Stimulated activated CD4-positive, alpha-beta T cell treated with anti-CD3 and anti-CD28 coated beads, TNF-alpha, amount 100 ng/mL, for 4 hours (primary cell): ENCODE data around the gene CYP4F3.
"Not testable (repeated sequence)": the region's sequence is repeated elsewhere in the genome, so short reads cannot be mapped to it uniquely, and the experiment has no call there.

Source experiments
- DNase-seq, 3 experiments: peaks; one replicate each; pipeline ENCODE4 v3.0.0-alpha.2; 2020; ENCODE audit warnings: low read depth in 3 of 3

CYP4F3 gene

GRCh38 chr19:15631817-15632216 lies 8.9 kb upstream of the CYP4F3 start:
- DNase-seq = no peak

- DNase-seq = no peak
Measured at GRCh38 chr19:15633082-15633835, 7.4 kb upstream of the CYP4F3 start.

GRCh38 chr19:15634105-15634504 lies 6.6 kb upstream of the CYP4F3 start:
- DNase-seq = no peak

- DNase-seq = no peak
Measured at GRCh38 chr19:15635016-15635805, 5.5 kb upstream of the CYP4F3 start.

GRCh38 chr19:15636026-15636425 lies 4.7 kb upstream of the CYP4F3 start:
- DNase-seq = no peak

- DNase-seq = no peak
Measured at GRCh38 chr19:15639596-15639995, 1.1 kb upstream of the CYP4F3 start.

GRCh38 chr19:15640904-15641597 lies 354 bp downstream of the CYP4F3 start:
- no peak for DNase-seq

GRCh38 chr19:15641901-15642491 lies 1.3 kb downstream of the CYP4F3 start:
- DNase-seq = no peak

GRCh38 chr19:15642807-15643206 lies 2.1 kb downstream of the CYP4F3 start:
- no peak for DNase-seq

- no peak for DNase-seq
Measured at GRCh38 chr19:15643387-15643786, 2.7 kb downstream of the CYP4F3 start.

GRCh38 chr19:15644066-15644741 lies 3.5 kb downstream of the CYP4F3 start:
- DNase-seq = no peak

GRCh38 chr19:15644816-15645215 lies 4.1 kb downstream of the CYP4F3 start:
- no peak for DNase-seq

GRCh38 chr19:15649526-15649925 lies 8.8 kb downstream of the CYP4F3 start:
- no peak for DNase-seq

GRCh38 chr19:15650123-15650522 lies 9.4 kb downstream of the CYP4F3 start:
- not testable (repeated sequence) for DNase-seq

GRCh38 chr19:15651791-15652190 lies 11.1 kb downstream of the CYP4F3 start:
- no peak for DNase-seq

- DNase-seq = no peak
Measured at GRCh38 chr19:15652559-15653278, 12.0 kb downstream of the CYP4F3 start.

- no peak for DNase-seq
Measured at GRCh38 chr19:15656467-15656866, 15.8 kb downstream of the CYP4F3 start.

- DNase-seq = no peak
Measured at GRCh38 chr19:15663247-15663646, 22.6 kb downstream of the CYP4F3 start.

GRCh38 chr19:15666186-15666585 lies 25.5 kb downstream of the CYP4F3 start:
- DNase-seq = no peak

- DNase-seq = no peak
Measured at GRCh38 chr19:15666883-15667282, 26.2 kb downstream of the CYP4F3 start.

GRCh38 chr19:15669440-15669839 lies 28.7 kb downstream of the CYP4F3 start:
- DNase-seq = no peak
